GM12878 (cell line): ENCODE data around the gene SHFL. TPM values are rescaled to one million over a fixed set of nuclear protein-coding genes. Genes with fewer than 3 reads are reported as not detected.

Source experiments
- CHD4 ChIP-seq: fragments of 200-600 bp; sonication (generic); IDR thresholded peaks from 2 replicates; pipeline ENCODE4 v1.6.1; 2016; ENCODE audit warnings: mild to moderate bottlenecking
- CREM ChIP-seq: IDR thresholded peaks from 2 replicates; pipeline ENCODE4 v1.6.1; 2014; ENCODE audit warnings: antibody characterized with exemption, low read depth
- MLLT1 ChIP-seq: fragments of 450-650 bp; IDR thresholded peaks from 2 replicates; pipeline ENCODE4 v1.6.1; 2016; ENCODE audit warnings: mild to moderate bottlenecking
- NKRF ChIP-seq: fragments of 450-650 bp; conservative IDR thresholded peaks from 2 replicates; pipeline ENCODE4 v1.6.1; 2017; ENCODE audit warnings: mild to moderate bottlenecking, moderate library complexity
- PKNOX1 ChIP-seq: fragments of 450-650 bp; IDR thresholded peaks from 2 replicates; pipeline ENCODE4 v1.6.1; 2016; ENCODE audit warnings: mild to moderate bottlenecking
- POU2F2 ChIP-seq: IDR thresholded peaks from 3 replicates; pipeline ENCODE4 v1.6.1; 2011; ENCODE audit warnings: low read depth, mild to moderate bottlenecking, low read length, borderline replicate concordance
- SIN3A ChIP-seq: IDR thresholded peaks from 2 replicates; pipeline ENCODE4 v1.6.1; 2012; ENCODE audit warnings: low read depth, low read length, improper control_type of control experiment
- SREBF1 ChIP-seq: IDR thresholded peaks from 2 replicates; pipeline ENCODE4 v1.6.1; 2012; ENCODE audit warnings: mild to moderate bottlenecking, low read length
- WRNIP1 ChIP-seq: IDR thresholded peaks from 2 replicates; pipeline ENCODE4 v1.6.1; 2011; ENCODE audit warnings: low read depth, low read length, improper control_type of control experiment, borderline replicate concordance
- ZBTB33 ChIP-seq: fragments of 450-650 bp; IDR thresholded peaks from 2 replicates; pipeline ENCODE4 v1.6.1; 2017; ENCODE audit warnings: mild to moderate bottlenecking
- ZNF24 ChIP-seq: fragments of 450-650 bp; IDR thresholded peaks from 2 replicates; pipeline ENCODE4 v1.6.1; 2017; ENCODE audit warnings: antibody characterized with exemption, mild to moderate bottlenecking
- polyA plus RNA-seq, 11 experiments: library from polyadenylated mRNA; depleted of rRNA in 4 of 11; unstranded in 6 of 11; stranded (reverse) in 5 of 11; fragments of >200 nt; fragmentation: Nextera tagmentation in 4 of 11; fragmentation: Illumina TruSeq in 1 of 11; extraction: Ambion mirVana in 4 of 11; extraction: Trizol in 1 of 11; gene quantifications; 1 replicate in 1 of 11; 2 replicates in 10 of 11; pipeline versions ENCODE4 v1.2.1 to v1.2.3, GENCODE V29; 2011 to 2016; ENCODE audit warnings: inconsistent platforms in 2 of 11, missing spikeins in 2 of 11, low read depth in 1 of 11
- total RNA-seq, 4 experiments: library from RNA; depleted of rRNA in 3 of 4; stranded (reverse); fragments of >200 nt in 3 of 4; fragmentation: Illumina TruSeq in 1 of 4; extraction: Trizol in 1 of 4; gene quantifications; 2 replicates each; pipeline versions ENCODE4 v1.2.1 to v1.2.3, GENCODE V29; 2013 to 2021

Gene SHFL
- total and polyA plus RNA-seq, 10 of the 15 experiments (the other 5 are each of a cell fraction or from before 2014, with no cell fraction given): 8.0 to 83.8 (median 40.7) TPM

GRCh38 chr19:10113592-10113963 is 27.5 kb downstream of the SHFL start (continued):
- TF ChIP-seq ZBTB33 (peak; percentile 80; the same call in 1 of the 2 replicates), CHD4 (no peak), POU2F2 (no peak; the same call in 2 of the 3 replicates), SIN3A (no peak), CREM (no peak), SREBF1 (no peak), ZNF24 (no peak), MLLT1 (no peak), WRNIP1 (no peak), PKNOX1 (no peak), NKRF (no peak)
